Right cardiac atrium (tissue), 5 donors: Measurements from ENCODE around the gene GALNTL6. TPM values are rescaled to one million over a fixed set of nuclear protein-coding genes. Genes with fewer than 3 reads are reported as not detected.

Experiments
- ATAC-seq, 2 donors: fragments of 200-7000 bp; cut with Tn5 transposase; one replicate each; pipeline versions ENCODE4 v1.8.0 to v1.9.1; 2020; ENCODE audit warnings: moderate library complexity in 2 of 2, mild to moderate bottlenecking in 1 of 2
- DNase-seq, 3 donors: peaks; one replicate each; pipeline ENCODE4 v3.0.0-alpha.2; 2020
- H3K27ac ChIP-seq: one replicate; pipeline ENCODE4 v1.5.1; 2013; ENCODE audit warnings: mild to moderate bottlenecking, low read length, control low read depth, moderate library complexity
- H3K27me3 ChIP-seq: one replicate; pipeline ENCODE4 v1.6.1; 2013; ENCODE audit not compliant: control insufficient read depth, insufficient read depth
- H3K4me1 ChIP-seq: one replicate; pipeline ENCODE4 v1.6.1; 2013; ENCODE audit warnings: low read length; ENCODE audit not compliant: control insufficient read depth, insufficient read depth
- H3K4me3 ChIP-seq: one replicate; pipeline ENCODE4 v1.5.1; 2013; ENCODE audit warnings: low read length, control low read depth
- H3K9me3 ChIP-seq: one replicate; pipeline ENCODE4 v1.6.1; 2013; ENCODE audit warnings: low read length; ENCODE audit not compliant: control insufficient read depth
- WGBS: extraction: QIAGEN DNeasy Blood & Tissue Kit; methylation state at CpG from one replicate; pipeline ENCODE4 v1.1.7; 2013; 5-methylcytosine and 5-hydroxymethylcytosine counted together
- intact Hi-C, 4 donors: fragments of 100-400 bp; cut with DNase I; formaldehyde crosslinking; loops; one replicate each; pipeline versions ENCODE4 v1.11.0 to v1.14.0; 2022 to 2023
- polyA plus RNA-seq: library from polyadenylated mRNA; stranded (reverse); fragments of 200-250 nt; gene quantifications from one replicate; pipeline ENCODE4 v1.2.3, GENCODE V29; 2013
- total RNA-seq, 4 donors: library from RNA; stranded (reverse); fragmentation: NEBNext Ultra II Directional; extraction: Animal tissue kit (Norgen Biotek cat#: 25700); gene quantifications; one replicate each; pipeline ENCODE4 v1.2.1, GENCODE V29; 2021
- donor health status: healthy with polysubstance abuse.
- donor health status: DM: no; HTN: yes; CAD: no.
- donor health status: DM: no; HTN: no; CAD: no.
- donor health status: DM: no; HTN: yes; CAD: no; lungs with severe emphysema.
- donor health status: DM: yes; HTN: yes; CAD: no.

GALNTL6 gene
- total and polyA plus RNA-seq, 5 donors: not detected

DNA sequence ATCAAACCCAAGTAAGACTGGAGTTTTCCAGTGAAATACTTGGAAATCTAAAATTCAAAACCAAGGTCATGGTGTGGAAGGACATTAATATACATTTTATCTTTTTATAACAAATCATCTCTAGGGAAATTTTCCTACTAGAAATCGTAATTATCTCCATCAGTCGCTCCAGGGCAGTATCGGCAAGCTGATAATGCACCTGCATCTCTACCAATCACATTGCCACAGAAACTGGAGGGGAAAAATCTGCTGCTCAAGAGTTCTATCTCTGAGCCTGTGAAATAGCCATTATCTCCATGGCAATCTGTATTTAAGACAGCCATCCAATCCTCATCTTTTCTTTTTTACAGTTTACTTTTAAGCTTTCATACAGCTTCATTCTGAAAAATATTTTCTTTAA lies 817.1 kb downstream of the GALNTL6 start:
- Histone ChIP-seq H3K27ac (no peak overlapping the region), H3K27me3 (no peaks in the 10 kb centered on the region), H3K4me3 (no peak overlapping the region), H3K4me1 (no peaks in the 10 kb centered on the region), H3K9me3 (no peaks in the 10 kb centered on the region)
- intact Hi-C loops: no loop called here
- ATAC-seq: no peak
- WGBS: 61% methylated on average over 3 of the region's 3 CpGs
- no peak for DNase-seq

DNA sequence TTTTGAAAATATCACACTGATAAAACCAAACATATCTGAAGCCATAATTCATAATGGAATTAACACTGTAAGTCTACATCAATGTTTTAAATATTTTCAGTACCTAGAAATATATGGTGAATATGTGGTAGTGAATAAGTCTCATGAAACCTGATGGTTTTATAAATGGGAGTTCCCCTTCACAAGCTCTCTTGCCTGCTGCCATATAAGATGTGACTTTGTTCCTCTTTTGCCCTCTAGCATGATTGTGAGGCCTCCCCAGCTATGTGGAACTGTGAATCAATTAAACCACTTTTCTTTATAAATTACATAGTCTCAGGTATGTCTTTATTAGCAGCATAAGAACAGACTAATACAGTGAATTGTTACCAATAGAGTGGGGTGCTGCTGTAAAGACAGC lies 818.6 kb downstream of the GALNTL6 start:
- no peak for ATAC-seq
- no peak overlapping the region for H3K4me3 ChIP-seq

GRCh38 chr4:172648471-172648870 lies 835.3 kb downstream of the GALNTL6 start:
- H3K4me3 ChIP-seq: no peak overlapping the region
- DNase-seq (no peak), ATAC-seq (no peak)
- intact Hi-C loops: no loop called here
- no peaks in the 10 kb centered on the region for H3K27me3 ChIP-seq
- no peak overlapping the region for H3K27ac ChIP-seq
- H3K9me3 ChIP-seq: no peaks in the 10 kb centered on the region
- 64% methylated on average over 2 of the region's 2 CpGs for WGBS
- H3K4me1 ChIP-seq: no peaks in the 10 kb centered on the region

More for the DNA sequence above, 818.6 kb downstream of the GALNTL6 start:
- Histone ChIP-seq H3K9me3 (no peaks in the 10 kb centered on the region), H3K27me3 (no peaks in the 10 kb centered on the region), H3K4me1 (no peaks in the 10 kb centered on the region), H3K27ac (no peak overlapping the region)
- intact Hi-C loops: no loop called here
- DNase-seq: no peak

DNA sequence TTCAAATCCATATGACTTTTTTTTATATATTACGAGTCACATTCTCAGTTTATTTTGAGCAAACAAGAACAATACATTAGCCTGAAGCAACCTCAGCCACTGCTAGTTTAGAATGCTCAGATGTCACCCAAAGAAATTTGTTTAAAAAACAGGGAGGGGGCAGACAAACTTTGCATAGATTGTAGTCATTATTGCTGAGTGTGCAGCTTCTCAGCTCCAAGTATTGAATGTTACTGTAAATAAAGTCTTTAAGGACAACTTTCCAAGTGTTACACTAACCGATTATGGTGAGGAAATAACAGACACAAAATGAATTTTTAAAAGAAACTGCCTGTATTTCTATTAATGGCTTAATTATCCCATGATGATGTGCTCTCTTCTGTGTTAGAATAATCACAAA lies 835.9 kb downstream of the GALNTL6 start:
- Histone ChIP-seq H3K4me3 (no peak overlapping the region), H3K9me3 (no peaks in the 10 kb centered on the region), H3K4me1 (no peaks in the 10 kb centered on the region), H3K27ac (no peak overlapping the region), H3K27me3 (no peaks in the 10 kb centered on the region)
- no peak for DNase-seq
- 65% methylated on average over 2 of the region's 2 CpGs for WGBS
- no peak for ATAC-seq
- intact Hi-C loops: no loop called here

GRCh38 chr4:172650758-172651530 lies 837.7 kb downstream of the GALNTL6 start:
- intact Hi-C loops: no loop called here
- ATAC-seq (no peak), DNase-seq (no peak)
- Histone ChIP-seq H3K4me3 (no peak overlapping the region), H3K9me3 (no peaks in the 10 kb centered on the region), H3K27me3 (no peaks in the 10 kb centered on the region), H3K27ac (no peak overlapping the region), H3K4me1 (no peaks in the 10 kb centered on the region)
- 85% methylated on average over 1 of the region's 1 CpG for WGBS

DNA sequence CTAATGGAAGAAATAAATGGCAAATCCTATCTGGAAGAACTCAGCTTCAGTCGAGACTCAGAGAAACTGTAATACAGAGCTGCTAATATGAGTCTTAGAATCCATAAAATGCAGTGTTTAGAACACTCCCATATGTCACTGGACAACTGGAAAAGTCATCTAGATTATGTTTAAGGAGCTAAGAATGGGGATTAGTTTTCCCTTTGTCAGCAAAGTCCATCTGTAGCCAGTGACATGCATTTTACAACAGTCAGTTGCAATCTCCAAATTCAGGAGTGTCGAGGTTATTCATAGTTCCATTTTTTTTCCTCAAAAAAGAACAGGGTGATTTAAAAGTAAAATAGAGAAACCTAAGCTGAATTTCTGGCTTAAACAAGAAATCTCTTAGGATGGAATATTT lies 838.8 kb downstream of the GALNTL6 start:
- intact Hi-C loops: no loop called here
- no peak for DNase-seq
- Histone ChIP-seq H3K4me1 (no peaks in the 10 kb centered on the region), H3K9me3 (no peaks in the 10 kb centered on the region), H3K27me3 (no peaks in the 10 kb centered on the region), H3K4me3 (no peak overlapping the region), H3K27ac (no peak overlapping the region)
- no peak for ATAC-seq
- WGBS: 74% methylated on average over 2 of the region's 2 CpGs

DNA sequence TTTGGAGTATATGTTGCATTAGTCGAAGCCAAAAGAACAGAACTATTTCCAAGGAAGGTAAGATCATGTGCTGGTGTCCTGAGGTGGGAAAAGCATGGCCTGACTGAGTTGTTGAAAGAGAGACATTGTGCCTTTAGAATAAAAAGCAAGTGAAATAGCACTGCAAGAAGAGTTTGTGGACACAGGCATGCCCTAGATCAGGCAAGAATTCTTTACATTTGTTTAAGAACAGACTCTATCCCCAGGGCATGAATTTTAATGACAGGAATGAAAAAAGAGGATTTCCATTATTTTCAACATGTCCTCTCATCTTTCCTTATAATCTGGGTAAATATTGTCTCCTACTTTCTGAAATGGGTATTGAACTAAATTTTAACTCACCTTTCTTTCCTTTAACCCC lies 839.2 kb downstream of the GALNTL6 start:
- no peak for ATAC-seq
- WGBS: 67% methylated on average over 1 of the region's 1 CpG

DNA sequence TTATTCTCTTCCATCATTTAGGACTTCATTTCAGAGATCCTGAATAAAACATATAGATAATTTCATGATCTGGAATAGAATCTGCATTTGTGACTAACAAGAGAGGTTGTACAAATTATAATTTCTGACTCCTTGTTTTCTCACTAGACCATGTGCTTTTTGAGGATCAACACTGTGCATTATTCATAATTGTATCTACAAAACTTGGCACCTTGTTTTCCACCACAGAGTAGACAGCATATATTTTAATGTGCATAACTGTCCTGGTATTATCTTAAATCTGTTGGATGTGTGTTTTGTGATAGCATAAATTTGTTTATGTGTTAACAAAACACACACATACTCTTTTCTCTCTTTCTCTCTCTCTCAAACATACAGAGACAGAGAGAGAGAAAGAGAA lies 840.5 kb downstream of the GALNTL6 start:
- intact Hi-C loops: no loop called here
- no peak for DNase-seq
- H3K27me3 ChIP-seq: no peaks in the 10 kb centered on the region

More for the DNA sequence above, 839.2 kb downstream of the GALNTL6 start:
- intact Hi-C loops: no loop called here
- DNase-seq: no peak
- Histone ChIP-seq H3K4me1 (no peaks in the 10 kb centered on the region), H3K9me3 (no peaks in the 10 kb centered on the region), H3K27ac (no peak overlapping the region), H3K4me3 (no peak overlapping the region), H3K27me3 (no peaks in the 10 kb centered on the region)

GRCh38 chr4:172654457-172654856 lies 841.3 kb downstream of the GALNTL6 start:
- Histone ChIP-seq H3K4me1 (no peaks in the 10 kb centered on the region), H3K9me3 (no peaks in the 10 kb centered on the region), H3K4me3 (no peak overlapping the region), H3K27me3 (no peaks in the 10 kb centered on the region), H3K27ac (no peak overlapping the region)
- WGBS: 64% methylated on average over 3 of the region's 3 CpGs
- intact Hi-C loops: no loop called here
- DNase-seq: no peak
- ATAC-seq: no peak

More for the DNA sequence above, 840.5 kb downstream of the GALNTL6 start:
- Histone ChIP-seq H3K4me1 (no peaks in the 10 kb centered on the region), H3K4me3 (no peak overlapping the region), H3K9me3 (no peaks in the 10 kb centered on the region), H3K27ac (no peak overlapping the region)
- ATAC-seq: no peak

GRCh38 chr4:172656055-172656454 lies 842.9 kb downstream of the GALNTL6 start:
- 68% methylated on average over 5 of the region's 5 CpGs for WGBS
- H3K27me3 ChIP-seq: no peaks in the 10 kb centered on the region
- ATAC-seq (no peak), DNase-seq (no peak)
- no peaks in the 10 kb centered on the region for H3K4me1 ChIP-seq
- no peak overlapping the region for H3K27ac ChIP-seq
- H3K4me3 ChIP-seq: no peak overlapping the region
- H3K9me3 ChIP-seq: no peaks in the 10 kb centered on the region
- intact Hi-C loops: no loop called here

- no peak overlapping the region for H3K4me3 ChIP-seq
- ATAC-seq (no peak), DNase-seq (no peak)
- WGBS: 80% methylated on average over 6 of the region's 6 CpGs
- intact Hi-C loops: no loop called here
- H3K4me1 ChIP-seq: no peaks in the 10 kb centered on the region
- H3K9me3 ChIP-seq: no peaks in the 10 kb centered on the region
- H3K27ac ChIP-seq: no peak overlapping the region
- H3K27me3 ChIP-seq: no peaks in the 10 kb centered on the region
Measured at GRCh38 chr4:172657081-172657480, 843.9 kb downstream of the GALNTL6 start.

DNA sequence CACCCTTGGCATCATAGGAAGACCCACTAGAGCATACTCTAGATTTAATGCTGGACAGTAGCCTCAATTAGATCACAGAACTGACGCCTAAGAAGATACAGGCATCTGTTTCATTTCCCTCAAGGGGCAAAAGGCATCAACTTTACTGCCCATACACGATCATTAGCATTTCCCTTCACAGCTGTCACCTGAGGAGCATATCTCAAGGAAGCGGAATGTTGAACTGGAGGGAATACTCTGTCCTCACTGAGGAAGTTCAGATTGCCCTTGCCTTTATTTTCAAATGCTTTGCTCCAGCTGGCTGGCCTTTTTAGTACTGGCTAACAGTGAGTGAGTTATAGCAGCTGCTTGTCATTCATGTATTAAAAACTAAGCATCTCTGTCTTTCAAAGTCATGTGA lies 847.0 kb downstream of the GALNTL6 start:
- Histone ChIP-seq H3K27ac (no peak overlapping the region), H3K27me3 (no peaks in the 10 kb centered on the region), H3K4me3 (no peak overlapping the region), H3K9me3 (no peaks in the 10 kb centered on the region), H3K4me1 (no peaks in the 10 kb centered on the region)
- 39% methylated on average over 3 of the region's 3 CpGs for WGBS
- DNase-seq: no peak
- no peak for ATAC-seq
- intact Hi-C loops: no loop called here
